ENCODE data around the gene R3HDML.
"Not testable (repeated sequence)": the region's sequence is repeated elsewhere in the genome, so short reads cannot be mapped to it uniquely, and the experiment has no call there.

R3HDML gene

DNA sequence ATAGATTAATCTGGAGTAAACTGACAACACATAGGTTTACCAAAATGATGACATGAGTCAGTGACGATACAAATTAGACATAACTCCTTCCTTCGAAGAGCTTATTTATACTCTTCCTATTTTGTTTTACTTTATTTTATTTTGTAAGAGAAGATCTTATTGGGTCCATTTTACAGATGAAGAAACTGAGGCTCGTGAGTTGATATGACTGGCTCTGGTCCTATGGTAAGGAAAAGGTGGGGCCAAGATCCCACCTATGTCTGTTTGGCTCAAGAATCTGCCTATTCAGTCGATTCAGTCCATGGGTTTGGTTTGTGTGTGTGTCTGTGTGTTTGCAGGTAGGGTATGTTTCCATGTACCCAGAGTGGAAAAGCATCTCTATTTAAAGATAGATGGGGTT, 8.4 kb upstream of the R3HDML start:
- DNase-seq: no peak

DNA sequence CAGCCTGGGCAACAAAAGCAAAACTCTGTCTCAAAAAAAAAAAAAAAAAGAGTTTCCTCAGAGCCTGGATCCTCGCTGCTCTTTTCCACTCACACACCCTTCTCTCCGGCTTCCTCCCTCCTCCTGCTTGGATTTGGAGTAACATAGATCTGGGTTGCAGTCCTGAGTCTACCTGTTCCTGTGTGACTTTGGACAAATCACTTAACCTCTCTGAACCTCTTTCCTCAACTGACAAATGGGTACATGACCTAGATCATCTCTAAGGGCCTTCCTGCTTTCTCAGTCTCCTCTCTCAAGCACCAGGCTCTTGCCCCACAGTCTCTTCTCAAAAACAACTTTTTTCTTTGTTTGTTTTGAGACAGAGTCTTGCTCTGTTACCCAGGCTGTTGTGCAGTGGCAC, 5.6 kb upstream of the R3HDML start:
- DNase-seq: no peak

DNA sequence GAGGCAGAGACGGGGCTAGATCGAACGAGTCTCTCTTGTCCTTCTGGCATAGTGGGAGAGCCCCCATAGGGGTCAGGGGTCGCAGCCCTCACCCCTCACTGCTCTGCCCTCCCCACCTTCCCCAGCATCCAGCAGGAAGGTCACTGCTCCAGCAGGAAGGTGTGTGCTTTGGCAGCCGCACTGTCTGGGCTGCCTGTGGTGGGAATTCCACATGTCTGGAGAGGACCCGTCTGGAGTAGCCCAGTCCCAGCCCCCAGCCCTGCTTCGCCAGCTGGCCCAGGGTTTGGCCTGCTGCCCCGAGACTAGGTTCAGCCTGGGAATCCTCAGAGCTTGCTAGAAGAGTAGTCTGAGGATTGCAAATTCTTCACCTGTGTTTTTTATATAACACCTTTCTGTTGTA, 2.5 kb upstream of the R3HDML start:
- DNase-seq: no peak

DNA sequence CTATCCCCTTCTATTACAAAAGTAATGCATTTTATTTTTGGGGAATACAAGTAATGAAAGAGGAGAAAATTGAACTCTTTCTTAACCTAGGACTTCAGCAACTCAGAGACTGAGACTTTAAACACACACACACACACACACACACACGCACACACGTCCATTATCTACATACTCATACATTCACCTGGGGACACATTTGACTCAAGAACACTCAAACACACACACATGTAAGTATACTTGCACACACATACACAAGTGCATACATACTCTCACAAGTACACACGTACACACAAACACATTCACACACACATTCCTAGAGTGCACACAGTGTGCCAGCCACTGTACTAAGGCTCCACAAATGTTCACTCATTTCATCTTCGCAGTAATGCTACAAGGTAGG, 2.1 kb upstream of the R3HDML start:
- DNase-seq: no peak

DNA sequence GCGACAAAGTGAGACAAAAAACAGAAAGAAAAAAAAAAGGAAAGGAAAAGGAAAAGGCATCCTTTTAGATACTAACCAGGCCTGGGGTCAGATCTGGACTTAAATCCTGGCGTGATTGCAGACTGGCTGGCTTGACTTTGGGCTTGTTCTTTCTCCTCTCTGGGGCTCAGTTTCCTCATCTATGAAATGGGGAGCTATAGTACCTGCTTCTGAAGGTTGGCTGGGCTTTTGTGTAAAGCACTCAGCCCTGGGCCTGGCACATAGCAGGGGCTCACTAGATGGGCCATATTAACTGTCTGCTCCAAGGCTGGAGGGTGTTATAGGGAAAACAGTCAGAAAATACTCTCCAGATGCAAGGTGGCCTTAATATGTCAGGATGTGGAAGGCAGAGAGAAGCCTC, 1.2 kb upstream of the R3HDML start:
- no peak for DNase-seq

DNA sequence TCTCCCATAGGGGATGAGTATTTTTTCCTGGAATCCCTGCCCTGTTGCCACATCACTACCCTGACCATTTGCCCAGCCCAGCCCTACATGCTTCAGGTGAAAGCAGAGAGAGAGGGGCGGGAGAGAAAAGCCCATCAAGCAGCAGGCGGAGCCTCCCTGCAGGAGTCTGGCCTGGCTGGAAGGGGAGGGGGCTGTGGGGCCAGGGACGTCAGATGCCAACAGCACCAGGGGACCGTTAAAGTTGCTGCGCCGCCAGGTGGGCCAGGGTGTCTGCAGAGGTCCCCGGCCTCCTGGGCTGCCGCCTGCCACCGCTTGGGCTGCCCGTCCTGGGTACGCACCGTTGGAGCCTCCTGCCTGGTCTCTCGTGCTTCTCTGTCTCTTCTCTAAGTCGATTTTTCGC, 757 bp upstream of the R3HDML start:
- no peak for DNase-seq

DNA sequence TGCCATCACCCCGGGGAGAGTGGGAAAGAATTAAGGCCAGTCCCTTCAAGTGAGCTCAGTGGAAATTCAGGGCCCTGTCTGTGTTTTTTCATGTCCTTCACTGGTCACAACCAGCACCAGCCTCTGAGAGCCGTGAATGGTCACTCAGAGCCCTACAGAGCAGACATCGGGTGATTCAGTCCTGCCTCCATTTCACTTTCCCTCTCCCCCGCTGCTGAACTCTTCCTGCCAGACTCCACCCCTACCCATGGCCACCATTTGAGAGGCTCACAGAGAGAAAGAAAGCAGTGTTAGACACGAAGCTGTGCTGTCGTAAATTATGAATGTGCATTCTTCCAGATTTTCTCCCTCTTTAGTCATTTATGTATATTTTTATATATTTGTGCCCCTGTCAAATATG, 5.4 kb downstream of the R3HDML start:
- peak; percentile 11 for DNase-seq

DNA sequence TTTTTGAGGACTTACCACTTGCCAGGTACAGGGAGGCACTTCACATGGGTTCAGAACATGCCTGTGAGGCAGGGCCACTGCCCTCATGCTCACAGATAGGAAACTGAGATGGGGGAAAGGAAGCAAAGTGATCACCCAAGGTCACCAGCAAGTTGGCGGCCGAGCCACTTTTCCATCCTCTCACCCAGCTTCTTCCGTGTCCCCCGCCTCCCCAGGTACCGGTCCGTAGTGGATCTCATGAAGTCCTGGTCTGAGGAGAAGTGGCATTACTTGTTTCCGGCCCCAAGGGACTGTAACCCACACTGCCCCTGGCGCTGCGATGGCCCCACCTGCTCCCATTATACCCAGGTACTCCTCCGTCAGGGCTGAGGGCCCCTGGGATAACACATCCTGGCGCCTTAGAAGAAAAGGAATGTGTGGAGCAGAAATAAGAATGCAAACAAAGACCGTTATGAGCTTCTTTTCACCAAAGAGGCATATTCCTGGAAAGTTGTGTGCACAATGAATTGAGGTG, 6.4 kb downstream of the R3HDML start:
- DNase-seq: no peak

DNA sequence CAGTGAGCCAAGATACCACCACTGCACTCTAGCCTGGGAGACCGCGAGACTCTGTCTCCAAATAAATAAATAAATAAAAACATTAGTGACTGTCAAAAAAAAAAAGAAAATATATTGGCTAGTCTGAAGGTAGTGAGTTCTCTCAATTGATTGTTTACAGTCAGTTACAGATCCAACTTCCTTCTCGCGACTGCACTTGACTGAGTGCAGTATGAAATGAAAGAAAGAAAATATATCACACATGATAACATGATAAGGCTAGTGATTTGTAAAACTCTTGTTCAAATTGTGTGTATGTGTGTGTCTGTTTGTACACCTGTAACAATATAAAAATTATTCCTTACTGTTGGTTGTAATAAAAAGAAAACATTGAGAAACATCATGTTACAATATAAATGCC, 7.9 kb downstream of the R3HDML start:
- DNase-seq: no peak

DNA sequence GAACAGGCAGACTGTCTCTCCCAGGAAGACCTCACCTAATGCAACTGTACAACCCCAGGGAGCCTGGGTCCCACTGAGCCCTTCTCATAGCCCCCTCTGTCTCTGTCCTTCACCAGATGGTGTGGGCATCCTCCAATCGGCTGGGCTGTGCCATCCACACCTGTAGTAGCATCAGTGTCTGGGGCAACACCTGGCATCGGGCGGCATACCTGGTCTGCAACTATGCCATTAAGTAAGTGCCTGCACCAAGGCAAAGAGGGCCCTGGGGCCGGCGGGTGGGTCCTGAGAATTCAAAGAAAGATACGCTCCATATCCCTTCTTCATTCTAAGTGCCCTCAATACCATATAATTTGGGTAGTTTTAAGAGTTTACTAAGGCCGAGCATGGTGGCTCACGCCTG, 8.3 kb downstream of the R3HDML start:
- no peak for DNase-seq

DNA sequence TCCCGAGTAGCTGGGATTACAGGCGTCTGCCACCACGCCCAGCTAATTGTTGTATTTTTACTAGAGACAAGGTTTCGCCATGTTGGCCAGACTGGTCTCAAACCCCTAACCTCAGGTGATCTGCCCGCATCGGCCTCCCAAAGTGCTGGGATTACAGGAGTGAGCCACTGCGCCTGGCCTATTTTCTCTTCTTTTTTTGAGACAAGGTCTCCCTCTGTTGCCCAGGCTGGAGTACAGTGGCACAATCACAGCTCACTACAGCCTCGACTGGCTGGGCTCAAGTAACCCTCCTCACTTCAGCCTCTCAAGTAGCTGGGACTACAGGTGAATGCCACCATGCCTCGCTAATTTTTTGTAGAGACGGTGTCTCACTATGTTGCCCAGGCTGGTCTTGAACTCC, 9.1 kb downstream of the R3HDML start:
- not testable (repeated sequence) for DNase-seq

DNA sequence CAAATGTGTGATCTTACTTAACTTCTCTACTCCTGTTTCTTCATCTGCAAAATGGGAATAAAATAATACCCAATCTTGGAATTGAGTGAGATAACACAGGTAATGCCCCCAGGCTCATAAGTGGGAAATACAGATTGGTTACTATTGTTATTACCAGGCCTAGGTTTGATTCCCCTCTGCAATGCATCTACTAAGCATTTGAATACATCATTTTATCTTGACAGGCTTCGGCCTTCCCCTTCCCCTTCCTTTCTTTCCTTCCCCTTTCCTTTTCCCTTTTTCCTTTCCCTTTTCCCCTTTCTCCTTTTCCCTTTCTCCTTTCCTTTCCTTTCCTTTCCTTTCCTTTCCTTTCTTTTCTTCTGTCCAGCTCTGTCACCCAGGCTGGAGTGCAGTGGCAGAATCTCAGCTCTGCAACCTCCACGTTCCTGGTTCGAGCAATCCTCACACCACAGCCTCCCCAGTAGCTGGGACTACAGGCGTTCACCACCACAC, 11.4 kb downstream of the R3HDML start:
- DNase-seq: no peak

DNA sequence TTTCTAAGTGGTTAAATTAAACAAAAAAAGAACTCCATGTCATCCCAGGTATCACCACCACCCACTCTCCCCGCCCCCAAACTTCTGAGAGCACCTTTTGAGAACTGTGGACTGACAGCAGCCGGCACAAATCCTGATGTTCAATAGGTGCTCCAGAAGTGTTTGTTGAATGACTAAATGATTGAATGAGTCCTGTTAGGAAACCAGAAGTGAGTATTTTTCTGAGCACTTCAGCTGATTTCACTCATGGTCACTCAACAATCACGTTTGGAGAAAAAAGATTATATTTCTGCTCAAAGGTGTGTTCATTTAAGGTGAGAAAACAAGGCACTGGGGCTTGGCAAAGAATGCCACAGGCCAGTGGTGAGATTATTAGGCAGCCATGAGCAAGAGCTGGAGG, 12.5 kb downstream of the R3HDML start:
- no peak for DNase-seq

DNA sequence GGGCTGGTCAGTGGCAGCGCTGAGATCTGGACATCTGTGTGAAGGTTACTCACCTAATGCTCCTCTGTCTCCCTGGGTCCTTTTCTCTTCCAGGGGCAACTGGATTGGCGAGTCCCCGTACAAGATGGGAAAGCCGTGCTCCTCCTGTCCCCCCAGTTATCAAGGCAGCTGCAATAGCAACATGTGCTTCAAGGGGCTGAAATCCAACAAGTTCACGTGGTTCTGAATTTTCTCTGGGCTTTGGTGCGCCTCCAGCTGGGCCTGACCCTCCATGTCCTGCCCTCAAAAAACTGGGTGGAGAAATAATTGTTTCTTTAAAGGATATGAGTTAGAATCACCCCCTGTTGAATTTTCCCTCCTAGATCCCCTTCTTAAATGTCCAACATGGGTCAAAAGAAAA, 13.7 kb downstream of the R3HDML start:
- no peak for DNase-seq

DNA sequence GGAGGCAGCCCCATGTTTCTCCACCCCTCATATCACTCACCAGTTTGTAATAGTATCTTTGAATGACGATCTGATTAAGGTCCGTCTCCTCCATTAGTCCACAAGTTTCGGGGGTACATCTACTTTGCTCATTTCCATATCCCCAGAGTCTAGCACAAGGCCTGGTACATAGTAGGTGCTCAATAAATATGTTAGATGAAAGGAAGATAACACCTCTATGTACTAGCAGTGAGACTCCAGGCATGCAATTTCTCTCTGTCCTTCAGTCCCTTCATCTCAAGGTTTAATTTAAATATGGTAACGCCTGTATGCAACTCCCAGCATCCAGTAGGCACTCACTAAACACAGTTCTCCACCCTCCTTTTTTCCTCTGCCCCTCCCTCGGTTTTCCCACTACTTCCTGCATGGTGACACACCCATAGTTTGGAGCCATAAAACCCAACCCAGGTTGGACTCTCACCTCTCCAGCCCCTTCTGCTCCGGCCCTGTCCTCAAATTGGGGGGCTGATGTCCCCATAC, 18.2 kb downstream of the R3HDML start:
- DNase-seq: no peak

DNA sequence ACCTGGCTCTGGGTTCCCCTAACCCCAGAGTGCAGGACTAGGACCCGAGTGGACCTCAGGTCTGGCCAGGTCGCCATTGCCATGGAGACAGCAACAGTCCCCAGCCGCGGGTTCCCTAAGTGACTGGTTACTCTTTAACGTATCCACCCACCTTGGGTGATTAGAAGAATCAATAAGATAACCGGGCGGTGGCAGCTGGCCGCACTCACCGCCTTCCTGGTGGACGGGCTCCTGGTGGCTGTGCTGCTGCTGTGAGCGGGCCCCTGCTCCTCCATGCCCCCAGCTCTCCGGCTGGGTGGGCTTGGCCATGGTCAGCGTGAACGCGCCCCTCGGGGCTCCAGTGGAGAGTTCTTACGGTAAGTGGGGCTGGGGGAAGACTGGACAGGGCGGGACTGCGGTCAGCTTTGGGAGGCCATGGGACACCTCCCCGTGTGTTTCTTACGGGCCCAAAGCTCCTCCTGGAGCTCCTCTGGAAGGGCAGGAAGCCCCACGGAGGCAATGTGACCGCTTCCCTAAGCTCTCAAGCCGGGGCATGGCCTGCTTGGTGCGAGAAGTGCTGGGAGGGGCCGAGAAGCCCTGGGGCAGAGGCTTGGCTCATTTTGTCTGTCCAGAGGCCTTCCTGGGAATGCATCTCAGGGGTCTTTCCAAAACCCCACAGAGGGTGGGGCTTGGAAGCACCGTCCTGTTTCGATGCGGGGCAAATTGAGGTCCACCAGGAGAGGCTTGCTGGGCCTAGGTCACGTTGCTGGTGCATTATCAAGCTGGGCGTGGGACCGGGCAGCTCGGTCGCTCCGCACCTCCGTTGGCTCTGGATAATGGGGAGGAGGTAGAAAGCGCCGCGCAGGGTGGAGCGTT, 18.9 kb downstream of the R3HDML start, which contains the start of gene HNF4A:
HNF4A (plus strand) TSS at position 202 of the 855 bp plus-strand sequence; CDS start at position 308, 106 bp downstream.
- no peak for DNase-seq

DNA sequence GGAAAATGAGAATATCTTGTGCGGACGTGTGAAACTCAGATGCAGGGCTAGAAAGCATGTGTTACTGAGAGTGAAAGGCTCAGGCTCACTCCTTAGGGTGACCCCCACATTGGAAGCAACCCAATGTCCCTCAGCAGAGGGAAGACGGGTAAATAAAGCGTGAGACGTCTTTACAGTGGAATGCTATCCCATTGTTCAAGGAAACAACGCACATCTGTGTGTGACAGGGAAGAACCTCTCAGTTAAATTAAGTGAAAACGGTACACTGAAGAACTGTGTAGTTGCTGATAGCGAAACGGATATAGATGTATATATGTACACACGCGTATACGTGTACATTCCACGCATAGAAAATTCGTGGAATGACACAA, 19.5 kb downstream of the R3HDML start:
- no peak for DNase-seq

DNA sequence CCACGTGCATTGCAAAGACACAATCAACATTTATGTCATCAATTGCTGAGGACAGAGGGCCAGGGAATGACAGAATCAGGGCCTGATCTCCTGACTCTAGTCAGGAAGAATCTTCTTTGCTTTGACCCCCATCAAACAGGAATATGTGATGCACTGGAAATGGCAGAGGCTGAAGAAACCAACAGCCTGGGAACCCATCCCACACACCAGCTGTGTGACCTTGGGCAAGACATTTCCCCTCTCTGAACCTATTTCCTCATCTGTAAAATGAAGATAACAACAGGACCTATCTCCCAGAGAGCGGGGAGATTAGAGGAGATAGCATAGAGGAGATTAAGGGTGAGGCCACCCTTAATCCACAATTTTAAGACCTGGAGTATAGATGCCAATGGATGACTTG, 20.2 kb downstream of the R3HDML start:
- DNase-seq: no peak

DNA sequence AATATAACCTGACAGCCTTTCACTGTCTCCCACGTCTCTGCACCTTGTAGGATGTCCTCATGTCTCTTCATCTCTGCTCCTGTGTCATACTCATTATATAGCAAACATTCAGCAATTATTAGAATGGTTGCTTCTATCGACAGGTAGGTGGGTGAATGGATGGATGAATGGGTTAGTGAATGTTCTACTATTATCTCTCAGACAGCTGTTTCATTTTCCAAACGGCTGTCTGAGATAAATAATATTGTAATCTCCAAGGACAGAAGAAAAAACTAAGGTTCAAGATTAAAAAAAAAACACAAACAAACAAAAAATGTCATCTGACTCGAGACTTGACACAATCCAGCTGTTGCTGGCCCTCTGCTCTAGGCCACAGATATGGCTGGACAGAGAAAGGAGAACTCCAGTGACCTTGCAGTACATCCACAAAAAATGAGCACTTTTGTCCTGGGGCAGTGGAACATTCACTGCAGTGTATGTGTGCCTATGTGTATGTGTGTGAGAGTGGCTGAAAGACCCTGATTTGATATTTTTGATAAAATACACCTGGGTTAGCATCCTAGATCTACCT, 20.8 kb downstream of the R3HDML start:
- no peak for DNase-seq

DNA sequence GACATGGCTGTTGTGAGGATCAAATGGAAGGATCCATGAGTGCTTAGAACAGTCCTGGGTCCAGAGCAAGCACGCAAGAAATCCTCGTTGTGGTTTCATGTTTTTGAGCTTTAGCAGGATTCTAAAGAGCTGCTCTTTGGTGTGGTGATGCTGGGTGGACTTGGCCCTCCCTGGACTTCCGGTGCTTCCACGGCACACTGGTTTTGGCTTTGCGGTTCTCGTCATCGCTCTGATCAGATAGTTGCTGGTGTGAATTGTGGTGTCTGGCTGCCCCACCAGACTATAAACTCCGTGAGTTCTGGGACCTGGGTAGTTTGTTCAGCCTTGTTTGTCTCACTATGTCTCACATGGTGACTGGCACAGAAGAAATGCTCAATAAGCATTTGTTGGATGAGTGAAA, 21.9 kb downstream of the R3HDML start:
- no peak for DNase-seq

DNA sequence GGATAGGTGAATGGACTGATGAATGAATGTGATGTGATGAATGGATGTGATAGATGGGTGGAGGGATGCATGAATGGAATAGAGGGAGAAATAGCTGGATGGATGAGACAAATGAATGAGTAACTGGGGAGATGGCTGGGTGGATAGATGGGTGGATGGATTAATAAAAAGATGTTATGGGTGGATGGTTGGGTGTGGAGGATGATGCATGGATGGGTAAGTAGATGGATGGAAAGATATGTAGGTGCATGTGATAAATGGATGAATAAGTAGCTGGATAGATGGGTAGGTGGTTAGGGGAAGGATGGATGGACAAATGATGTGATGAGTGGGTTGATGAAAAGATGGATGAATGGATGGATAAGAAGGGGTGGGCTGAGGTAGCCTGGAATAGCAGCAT, 23.4 kb downstream of the R3HDML start:
- DNase-seq: no peak

DNA sequence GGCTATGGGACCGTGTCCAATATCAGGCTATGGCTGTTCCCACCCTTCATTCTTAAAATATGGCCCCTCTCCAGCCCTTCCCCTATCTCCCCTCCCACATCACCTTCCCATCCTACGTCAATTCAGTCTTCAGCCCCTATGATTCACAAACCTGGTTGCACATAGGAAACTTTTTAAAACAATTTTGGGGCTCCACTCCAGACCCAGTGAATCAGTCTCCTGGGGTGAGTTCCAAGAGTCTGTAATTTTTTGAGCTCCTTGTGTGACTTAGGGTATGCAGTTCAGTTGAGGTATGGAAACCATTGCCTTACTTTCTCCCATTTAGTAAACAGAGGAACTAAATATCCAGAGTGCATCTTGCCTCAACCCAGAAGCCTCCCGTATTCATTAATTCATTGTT, 24.2 kb downstream of the R3HDML start:
- no peak for DNase-seq

DNA sequence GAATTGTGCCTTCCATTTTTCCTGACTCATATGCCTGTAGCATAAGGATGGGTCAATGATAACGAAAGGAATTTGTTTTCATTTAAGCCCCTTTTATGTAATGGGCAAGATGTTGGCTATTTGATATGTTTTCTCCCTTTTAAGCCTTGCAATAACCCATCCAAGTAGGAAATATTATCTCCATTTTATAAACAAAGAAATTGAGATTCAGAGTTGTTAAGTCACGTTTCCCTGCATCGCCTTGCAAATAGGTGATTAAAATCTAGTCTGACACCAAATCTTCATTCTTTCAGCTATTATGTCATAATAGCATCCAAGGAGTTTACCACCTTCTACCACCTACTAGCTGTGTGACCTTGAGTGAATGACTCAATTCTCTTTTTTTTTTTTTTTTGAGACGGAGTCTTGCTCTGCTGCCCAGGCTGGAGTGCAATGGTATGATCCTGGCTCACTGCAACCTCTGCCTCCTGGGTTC, 25.7 kb downstream of the R3HDML start:
- DNase-seq: no peak

DNA sequence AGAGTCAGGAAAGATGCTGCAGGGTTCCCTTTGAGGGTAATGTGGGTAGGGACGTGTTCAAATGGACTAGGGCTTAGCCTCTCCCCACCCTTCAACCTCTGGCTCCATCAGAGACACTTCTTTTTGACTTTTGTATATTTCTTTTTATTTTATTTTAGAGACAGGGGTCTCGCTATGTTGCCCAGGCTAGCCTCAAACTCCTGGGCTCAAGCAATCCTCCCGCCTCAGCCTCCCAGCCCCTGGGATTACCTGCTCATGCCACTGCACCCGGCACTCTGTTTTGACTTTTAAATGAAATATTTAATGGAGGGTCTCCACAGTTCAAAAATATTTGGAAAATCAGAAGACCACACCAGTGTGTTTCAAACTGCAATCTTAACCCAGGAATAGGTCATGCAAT, 27.2 kb downstream of the R3HDML start:
- no peak for DNase-seq
